ENCODE data around the gene IFNAR1. TPM values are rescaled to one million over a fixed set of nuclear protein-coding genes. Genes with fewer than 3 reads are reported as not detected.
A peak's percentile ranks its signal among the peaks of the same experiment; 100 is the strongest.

Gene IFNAR1
- total and polyA plus RNA-seq, 2 donors (not counting 3 experiments of a cell fraction or from before 2014, with no cell fraction given): 16.2 to 47.8 TPM

DNA sequence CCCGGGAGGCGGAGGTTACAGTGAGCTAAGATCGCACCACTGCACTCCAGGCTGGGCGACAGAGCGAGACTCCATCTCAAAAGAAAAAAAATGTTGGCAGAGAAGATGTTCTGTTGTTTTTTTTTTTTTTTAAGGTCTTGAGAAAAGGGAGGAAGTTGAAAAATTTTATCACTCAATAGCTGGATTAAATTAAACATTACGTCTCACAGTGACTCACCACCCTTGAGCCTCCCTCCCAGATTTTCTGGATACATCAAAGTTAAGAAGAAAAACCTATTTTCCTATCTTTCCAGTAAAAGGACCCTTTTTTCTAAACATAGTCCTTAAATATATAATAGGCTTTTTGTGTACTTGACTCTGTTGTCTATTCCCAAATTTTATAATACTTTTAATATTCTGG lies 35.5 kb downstream of the IFNAR1 start:
- H3K36me3 ChIP-seq (ENCODE audit: control insufficient read depth in 2 of 2, extremely low read depth in 1 of 2, insufficient read depth in 2 of 2, low read length in 2 of 2): peaks cover 0 to 6% of the 10 kb centered on the region in 2 experiments
- intact Hi-C loops (cut with micrococcal nuclease): loop anchor here (2.0 kb wide), 1 partner anchor 45 kb away; no protein-coding TSS in a partner anchor
- H3K27ac ChIP-seq (ENCODE audit: insufficient read depth, low read depth, low read length): no peak overlapping the region
- no peaks in the 10 kb centered on the region for H4K20me1 ChIP-seq (replicated peaks; ENCODE audit: control insufficient read depth, extremely low read depth, insufficient read depth, low read length)
- H3K79me2 ChIP-seq (ENCODE audit: control insufficient read depth, insufficient read depth, low read length): no peaks in the 10 kb centered on the region
- no peak for TF ChIP-seq CTCF (IDR thresholded peaks at IDR 0.05; ENCODE audit: extremely low read depth in 1 of 2, insufficient read depth in 1 of 2, low read depth in 1 of 2, low read length in 2 of 2)
- peak; percentile 60 for TF ChIP-seq FOS (IDR thresholded peaks at IDR 0.05; ENCODE audit: borderline replicate concordance, insufficient read depth, low read length)
- no peaks in the 10 kb centered on the region for H3K9me1 ChIP-seq (replicated peaks; ENCODE audit: control insufficient read depth, extremely low read depth, insufficient read depth, low read length)
- H3K27me3 ChIP-seq (ENCODE audit: control insufficient read depth in 2 of 2, insufficient read depth in 2 of 2, low read length in 2 of 2): no peaks in the 10 kb centered on the region
- H3K4me1 ChIP-seq (ENCODE audit: control insufficient read depth, extremely low read depth, insufficient read depth, low read length): peaks cover 16% of the 10 kb centered on the region
- DNase-seq (ENCODE audit: low read depth, low spot score) (peak; percentile 66), FAIRE-seq (peak; percentile 55)
- H3K4me3 ChIP-seq (replicated peaks in 1 of 3; ENCODE audit: insufficient read depth in 1 of 3, low read depth in 1 of 3, low read length in 3 of 3): no peak overlapping the region
- ChIA-PET POLR2A (interaction anchor here (2.3 kb wide), 1 partner anchor 35 kb away, joined by 5 read pairs; the partner anchor contains the start of gene IFNAR1), CTCF (interaction anchor here (0.6 to 5.6 kb wide), 25 partner anchors 11 to 163 kb away, joined by 3 to 74 read pairs (median 12); partner anchors contain the start of genes DNAJC28, IFNAR1 and IL10RB)
- BruUV-seq (replicated peaks): no TSS peak
- peak overlapping the region; percentile 10 for H3K4me2 ChIP-seq (ENCODE audit: insufficient read depth, low read length)
- peak overlapping the region; percentile 10 for H3K9ac ChIP-seq (replicated peaks; ENCODE audit: extremely low read depth, insufficient read depth, low read length)
- no peak overlapping the region for H2AFZ ChIP-seq (ENCODE audit: low read depth, low read length)
- H3K9me3 ChIP-seq (replicated peaks; ENCODE audit: control insufficient read depth, insufficient read depth, low read length): no peaks in the 10 kb centered on the region
- dilution Hi-C loops (cut with MboI; ENCODE audit: extremely low pct_ligation_motif_present, low sequenced_read_pairs): no loop called here

DNA sequence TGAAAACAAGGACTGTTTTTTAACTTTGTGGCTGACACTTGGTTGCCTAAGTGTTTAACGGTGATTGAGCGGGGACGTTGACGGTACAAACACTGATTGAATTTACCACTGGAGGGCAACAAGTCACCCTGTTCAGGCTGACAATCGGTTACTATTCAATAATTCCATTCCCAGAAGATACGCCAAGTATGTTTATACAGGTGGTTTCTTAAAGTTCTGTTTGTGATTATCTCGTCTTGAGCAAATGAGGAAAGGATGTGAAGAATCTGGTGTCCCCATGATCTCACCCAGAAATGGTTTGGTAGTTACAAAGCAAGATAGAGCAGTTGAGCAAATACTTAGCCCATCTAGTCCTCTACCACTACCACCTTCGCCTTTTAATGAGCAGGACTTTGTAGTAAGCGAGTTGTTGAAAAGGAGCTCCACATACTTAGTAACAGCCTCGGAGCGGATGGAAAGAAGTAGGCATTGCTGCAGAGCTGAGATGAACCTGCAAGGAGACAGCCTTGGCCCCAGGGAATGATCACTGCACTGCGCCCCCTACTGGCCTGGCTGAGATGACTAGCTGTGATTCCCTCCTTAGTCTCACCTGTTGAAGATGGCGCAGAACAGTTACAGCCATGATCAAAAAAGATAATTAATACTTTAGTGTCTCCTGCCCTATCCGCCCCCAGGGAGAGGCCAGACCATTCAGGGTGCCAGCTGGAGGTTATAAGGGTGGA lies 36.3 kb downstream of the IFNAR1 start:
- CTCF ChIA-PET: interaction anchor here (0.6 to 5.6 kb wide), 62 partner anchors 10 to 529 kb away, joined by 3 to 74 read pairs (median 6); partner anchors contain the start of genes DNAJC28, IFNAR1 and IL10RB
- H3K9ac ChIP-seq (replicated peaks; ENCODE audit: extremely low read depth, insufficient read depth, low read length): no peak overlapping the region
- intact Hi-C loops (cut with micrococcal nuclease): loop anchor here (1.0 to 2.0 kb wide), 4 partner anchors 36 to 162 kb away; no protein-coding TSS in a partner anchor

More for the DNA sequence above, 36.3 kb downstream of the IFNAR1 start:
- Histone ChIP-seq H3K9me3 (replicated peaks; ENCODE audit: control insufficient read depth, insufficient read depth, low read length) (no peaks in the 10 kb centered on the region), H3K79me2 (ENCODE audit: control insufficient read depth, insufficient read depth, low read length) (no peaks in the 10 kb centered on the region), H3K27ac (ENCODE audit: insufficient read depth, low read depth, low read length) (no peak overlapping the region), H2AFZ (ENCODE audit: low read depth, low read length) (no peak overlapping the region), H3K4me1 (ENCODE audit: control insufficient read depth, extremely low read depth, insufficient read depth, low read length) (peaks cover 16% of the 10 kb centered on the region), H3K27me3 (ENCODE audit: control insufficient read depth in 2 of 2, insufficient read depth in 2 of 2, low read length in 2 of 2) (no peaks in the 10 kb centered on the region), H4K20me1 (replicated peaks; ENCODE audit: control insufficient read depth, extremely low read depth, insufficient read depth, low read length) (no peaks in the 10 kb centered on the region), H3K36me3 (ENCODE audit: control insufficient read depth in 2 of 2, extremely low read depth in 1 of 2, insufficient read depth in 2 of 2, low read length in 2 of 2) (peaks cover 0 to 5% of the 10 kb centered on the region in 2 experiments), H3K9me1 (replicated peaks; ENCODE audit: control insufficient read depth, extremely low read depth, insufficient read depth, low read length) (no peaks in the 10 kb centered on the region), H3K4me3 (replicated peaks in 1 of 3; ENCODE audit: insufficient read depth in 1 of 3, low read depth in 1 of 3, low read length in 3 of 3) (no peak overlapping the region), H3K4me2 (ENCODE audit: insufficient read depth, low read length) (peak overlapping the region; percentile 23)
- BruUV-seq (replicated peaks): no TSS peak
- POLR2A ChIA-PET: interaction anchor here (2.3 kb wide), 1 partner anchor 36 kb away, joined by 5 read pairs; the partner anchor contains the start of gene IFNAR1
- dilution Hi-C loops (cut with MboI; ENCODE audit: extremely low pct_ligation_motif_present, low sequenced_read_pairs): no loop called here
- TF ChIP-seq EZH2 (IDR thresholded peaks at IDR 0.05; ENCODE audit: borderline replicate concordance, low read depth, low read length, severe bottlenecking): no peak
- TF ChIP-seq JUN (IDR thresholded peaks at IDR 0.05; ENCODE audit: borderline replicate concordance, insufficient read depth, insufficient read length, low read depth): no peak
- TF ChIP-seq POLR2A (IDR thresholded peaks at IDR 0.05; ENCODE audit: low read depth, low read length): no peak
- no peak for TF ChIP-seq POLR2AphosphoS5 (IDR thresholded peaks at IDR 0.05; ENCODE audit: insufficient read depth, low read depth, low read length)
- TF ChIP-seq CTCF (IDR thresholded peaks at IDR 0.05; ENCODE audit: extremely low read depth in 1 of 2, insufficient read depth in 1 of 2, low read depth in 1 of 2, low read length in 2 of 2): peak; percentile 82 to 91
- FAIRE-seq: peak; percentile 92
- peak; percentile 77 for DNase-seq (ENCODE audit: low read depth, low spot score)
